GM12872 (cell line): ENCODE measurements around the gene C14orf132.

ENCODE experiments used
- TF ChIP-seq, protein P1 (sequence below): IDR thresholded peaks from 3 replicates; pipeline ENCODE4 v1.5.1; 2011; ENCODE audit warnings: low read depth, mild to moderate bottlenecking, low read length, moderate library complexity; ENCODE audit not compliant: insufficient read depth

The C14orf132 gene

DNA sequence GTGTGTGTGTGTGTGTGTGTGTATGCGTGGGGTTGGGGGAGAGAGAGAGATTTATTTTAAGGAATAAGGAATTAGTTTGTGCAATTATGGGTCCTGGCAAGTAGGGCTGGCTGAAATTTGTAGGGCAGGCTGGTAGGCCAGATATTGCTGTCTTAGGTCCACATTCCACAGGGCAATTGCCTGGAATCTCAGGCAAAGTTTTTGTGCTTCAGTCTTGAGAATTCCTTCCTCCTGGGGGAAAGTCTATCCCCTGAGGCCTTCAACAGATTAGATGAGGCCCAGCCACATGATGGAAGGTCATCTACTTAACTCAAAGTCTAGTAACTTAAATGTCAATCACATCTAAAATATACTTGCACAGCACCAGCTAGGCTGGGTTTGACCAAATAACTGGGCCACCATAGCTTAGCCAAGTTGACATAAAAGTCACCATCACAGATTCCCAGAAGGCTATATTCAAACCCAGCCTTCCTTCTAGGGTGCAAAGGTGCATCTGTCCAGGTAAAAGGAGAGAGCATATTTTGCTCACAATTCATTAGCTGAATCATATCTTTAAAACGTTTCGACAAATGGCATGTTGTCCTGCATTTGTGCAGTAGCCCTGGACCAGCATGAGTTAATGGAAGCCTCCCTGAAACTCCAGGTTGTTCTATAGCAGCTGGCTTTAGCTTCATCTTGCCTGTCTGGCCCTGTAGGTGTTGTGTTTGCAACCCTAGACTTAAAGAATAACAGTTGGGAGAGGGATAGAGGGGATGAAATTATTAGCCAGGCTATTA lies 63.1 kb downstream of the C14orf132 start:
- TF ChIP-seq, protein P1, sequence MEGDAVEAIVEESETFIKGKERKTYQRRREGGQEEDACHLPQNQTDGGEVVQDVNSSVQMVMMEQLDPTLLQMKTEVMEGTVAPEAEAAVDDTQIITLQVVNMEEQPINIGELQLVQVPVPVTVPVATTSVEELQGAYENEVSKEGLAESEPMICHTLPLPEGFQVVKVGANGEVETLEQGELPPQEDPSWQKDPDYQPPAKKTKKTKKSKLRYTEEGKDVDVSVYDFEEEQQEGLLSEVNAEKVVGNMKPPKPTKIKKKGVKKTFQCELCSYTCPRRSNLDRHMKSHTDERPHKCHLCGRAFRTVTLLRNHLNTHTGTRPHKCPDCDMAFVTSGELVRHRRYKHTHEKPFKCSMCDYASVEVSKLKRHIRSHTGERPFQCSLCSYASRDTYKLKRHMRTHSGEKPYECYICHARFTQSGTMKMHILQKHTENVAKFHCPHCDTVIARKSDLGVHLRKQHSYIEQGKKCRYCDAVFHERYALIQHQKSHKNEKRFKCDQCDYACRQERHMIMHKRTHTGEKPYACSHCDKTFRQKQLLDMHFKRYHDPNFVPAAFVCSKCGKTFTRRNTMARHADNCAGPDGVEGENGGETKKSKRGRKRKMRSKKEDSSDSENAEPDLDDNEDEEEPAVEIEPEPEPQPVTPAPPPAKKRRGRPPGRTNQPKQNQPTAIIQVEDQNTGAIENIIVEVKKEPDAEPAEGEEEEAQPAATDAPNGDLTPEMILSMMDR = no peak

DNA sequence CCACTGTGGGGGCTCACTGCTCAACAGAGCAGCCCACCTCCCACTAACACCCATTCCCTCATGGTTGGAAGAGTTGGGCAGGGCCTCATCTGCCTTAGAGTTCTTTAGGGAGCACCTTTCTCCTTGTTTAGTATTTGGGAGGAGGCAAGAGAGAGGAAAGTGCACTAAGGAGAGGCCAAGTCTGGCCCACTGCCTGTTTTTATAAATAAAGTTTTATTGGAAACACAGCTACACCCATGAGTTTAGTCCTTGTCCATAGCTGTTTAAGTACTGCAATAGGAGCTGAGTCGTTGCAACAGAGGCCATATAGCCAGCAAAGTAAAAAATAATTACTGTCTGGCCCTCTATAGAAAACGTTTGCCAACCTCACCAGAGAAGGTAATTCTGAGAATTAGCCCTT lies 63.9 kb downstream of the C14orf132 start:
- TF ChIP-seq, protein P1 = no peak

DNA sequence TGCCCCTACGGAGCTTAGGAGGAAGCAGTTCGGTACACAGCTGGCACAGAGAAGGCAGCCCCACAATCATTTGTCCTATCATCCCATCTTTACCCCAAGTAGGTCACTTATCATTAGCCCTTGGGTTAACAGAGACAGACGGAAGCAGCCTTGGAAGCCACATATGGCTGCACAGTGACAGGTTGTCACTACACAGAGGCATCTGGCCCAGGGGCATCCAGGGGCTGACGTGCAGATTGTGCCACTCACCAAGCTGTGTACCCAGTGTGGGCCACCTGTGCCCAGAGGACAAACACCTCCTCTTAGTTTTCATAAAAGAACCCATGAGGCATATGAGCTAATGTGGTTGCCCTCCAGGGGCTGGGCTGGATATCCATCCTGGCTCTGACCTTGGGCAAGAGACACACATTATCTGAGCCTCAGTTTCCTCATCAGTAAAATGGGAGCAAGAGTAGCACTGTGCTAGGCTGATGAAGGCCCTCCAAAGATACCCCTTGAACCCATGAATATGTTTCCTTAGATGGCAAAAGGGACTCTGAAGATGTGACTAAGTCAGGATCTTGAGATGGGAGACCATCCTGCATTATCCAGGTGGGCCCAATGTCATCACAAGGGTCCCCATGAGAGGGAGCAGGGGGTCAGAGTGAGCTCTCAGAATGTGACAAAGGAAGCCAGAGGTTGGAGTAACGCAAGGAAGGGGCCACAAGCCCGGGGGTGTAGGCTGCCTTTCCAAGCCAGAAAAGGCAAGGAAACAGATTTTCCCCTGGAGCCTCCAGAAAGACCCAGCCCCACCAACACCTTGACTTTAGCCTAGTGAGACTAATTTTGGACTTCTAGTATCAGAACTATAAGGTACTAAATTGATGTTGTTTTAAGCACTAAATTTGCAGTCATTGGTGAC lies 64.6 kb downstream of the C14orf132 start:
- TF ChIP-seq, protein P1 = no peak

DNA sequence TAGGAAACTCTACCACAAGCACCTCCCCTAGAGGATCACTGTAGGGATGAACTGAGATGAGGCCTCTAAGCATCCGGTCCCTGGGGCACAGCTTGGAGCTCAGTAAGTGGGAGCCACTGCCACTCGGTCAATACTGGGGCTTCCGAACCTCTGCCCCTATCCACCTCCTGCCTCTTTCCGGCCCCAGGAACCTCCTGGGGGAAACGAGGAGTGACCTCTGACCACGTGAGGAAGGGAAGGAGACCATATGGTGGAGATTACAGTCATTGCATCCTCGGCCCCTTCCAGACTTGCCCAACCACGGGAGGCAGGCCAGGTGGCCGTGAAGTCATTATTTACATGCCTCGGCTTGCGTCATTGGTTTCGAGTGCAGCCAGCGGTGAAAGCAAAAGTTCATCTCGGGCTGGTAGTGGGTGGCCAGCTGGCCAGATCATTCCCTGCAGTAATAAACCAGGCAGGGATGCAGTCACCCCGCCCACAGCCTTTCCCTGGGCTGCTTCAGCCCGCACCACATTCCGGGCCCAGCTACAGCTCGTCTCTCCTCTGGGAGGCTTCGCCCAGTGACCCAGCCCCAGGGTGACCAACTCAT lies 65.4 kb downstream of the C14orf132 start:
- TF ChIP-seq, protein P1 = no peak

DNA sequence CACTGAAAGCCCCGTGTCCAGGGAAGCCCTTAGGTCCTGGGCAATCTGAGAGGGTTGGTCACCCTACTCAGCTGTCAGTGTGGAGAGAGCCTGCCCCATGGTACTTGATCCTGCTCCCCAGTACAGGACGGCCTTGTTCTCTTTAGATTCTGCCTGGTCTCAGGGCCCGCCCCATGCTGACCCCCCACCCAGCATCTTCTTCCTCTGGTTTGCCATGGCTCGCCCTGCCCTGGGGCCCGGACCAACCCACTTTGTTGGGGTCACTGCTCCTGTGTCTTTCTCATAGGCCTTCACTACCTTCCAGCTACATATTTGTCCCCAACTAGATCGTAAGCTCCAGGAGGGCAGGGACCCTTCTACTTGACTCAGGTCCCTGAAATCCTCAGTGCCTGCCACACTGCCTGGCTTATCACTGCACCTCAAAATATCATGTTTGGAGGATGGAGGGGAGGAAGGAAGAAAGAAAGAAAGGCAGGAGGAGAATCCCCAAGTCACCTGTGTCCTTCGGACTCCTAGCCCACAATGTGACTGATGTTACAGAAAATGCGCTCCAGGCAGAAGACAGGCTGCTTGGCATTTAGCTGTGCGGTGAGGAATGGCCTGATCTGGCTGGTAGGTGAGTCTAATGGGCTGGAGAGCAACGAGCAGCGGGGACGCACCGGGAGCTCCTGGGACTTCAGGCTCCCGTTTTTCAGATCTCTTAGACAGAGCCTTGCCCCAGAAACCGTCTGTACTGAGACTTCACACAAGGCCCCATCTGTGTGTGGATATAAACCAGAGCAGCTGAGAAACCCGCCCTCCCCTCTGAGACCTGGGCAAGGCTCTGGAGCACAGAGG lies 66.1 kb downstream of the C14orf132 start:
- TF ChIP-seq, protein P1 = no peak

DNA sequence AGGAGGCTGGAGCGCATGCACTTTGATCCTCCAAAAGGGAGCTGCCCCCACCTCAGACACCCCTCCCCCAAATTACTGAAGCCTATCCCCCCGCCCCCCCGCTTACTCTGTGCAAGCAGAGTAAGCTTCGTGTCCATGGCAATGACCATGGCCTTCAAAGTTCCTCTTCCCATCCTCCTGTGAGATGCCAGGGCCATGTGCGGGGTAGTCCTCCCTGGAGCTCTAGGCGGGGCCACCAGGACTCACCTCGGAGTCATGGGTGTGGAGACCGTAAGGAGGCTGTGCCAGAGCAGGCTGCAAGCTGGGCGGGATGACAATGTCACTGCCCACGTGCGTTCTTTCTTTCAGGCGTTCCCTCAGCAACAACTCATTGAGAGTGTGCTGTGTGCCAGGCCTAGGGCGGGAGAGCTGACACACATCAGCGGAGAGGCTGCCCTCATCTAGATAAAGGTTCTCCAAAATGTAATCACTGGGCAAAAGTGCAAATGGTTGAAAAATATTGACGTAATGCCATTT lies 66.8 kb downstream of the C14orf132 start:
- TF ChIP-seq, protein P1 = no peak
